ENCODE results near the gene BAZ1B.
A peak's percentile ranks its signal among the peaks of the same experiment; 100 is the strongest.
"Not testable (repeated sequence)": the region's sequence is repeated elsewhere in the genome, so short reads cannot be mapped to it uniquely, and the experiment has no call there.

BAZ1B gene

DNA sequence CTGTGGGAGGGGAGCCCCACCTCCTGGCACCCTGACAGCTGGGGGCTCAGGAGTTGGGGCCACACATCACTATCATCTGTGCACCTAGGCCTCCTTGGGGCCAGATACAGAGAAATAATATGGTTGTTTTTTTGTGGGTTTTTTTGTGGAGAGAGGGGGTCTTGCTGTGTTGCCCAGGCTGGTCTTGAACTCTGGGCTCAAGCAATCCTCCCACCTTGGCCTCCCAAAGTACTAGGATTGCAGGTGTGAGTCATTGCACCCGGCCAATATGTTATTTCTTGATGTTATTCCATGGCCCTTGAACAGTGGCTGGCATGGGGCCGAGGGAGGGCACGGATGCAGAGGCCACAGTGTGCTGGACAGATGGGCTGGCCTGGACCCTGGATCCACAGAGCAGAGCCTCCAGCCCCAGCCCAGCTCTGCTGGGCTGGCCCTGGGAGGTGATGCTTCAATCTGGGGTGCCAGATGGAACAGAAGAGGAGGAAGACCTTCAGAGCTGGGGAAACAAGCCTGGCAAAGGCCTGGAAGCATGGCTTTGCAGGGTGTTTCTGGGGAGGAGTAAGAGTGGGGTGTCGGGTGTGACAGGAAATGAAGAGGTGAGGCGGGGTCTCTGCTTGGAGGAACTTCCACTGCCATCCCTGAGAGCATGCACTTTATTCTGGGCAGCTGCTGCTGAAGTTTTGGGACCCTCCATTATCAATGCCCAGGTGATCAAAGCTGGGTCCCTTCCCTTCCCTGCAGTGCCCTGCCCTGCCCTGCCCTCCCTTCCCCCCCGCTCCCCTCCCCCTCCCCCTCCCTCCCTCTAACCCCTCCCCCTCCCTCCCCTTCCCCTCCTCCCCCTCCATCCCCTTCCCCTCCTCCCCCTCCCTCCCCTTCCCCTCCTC is 92.2 kb downstream of the BAZ1B start:
- no peak for DNase-seq (ENCODE audit: low read depth, low spot score)

DNA sequence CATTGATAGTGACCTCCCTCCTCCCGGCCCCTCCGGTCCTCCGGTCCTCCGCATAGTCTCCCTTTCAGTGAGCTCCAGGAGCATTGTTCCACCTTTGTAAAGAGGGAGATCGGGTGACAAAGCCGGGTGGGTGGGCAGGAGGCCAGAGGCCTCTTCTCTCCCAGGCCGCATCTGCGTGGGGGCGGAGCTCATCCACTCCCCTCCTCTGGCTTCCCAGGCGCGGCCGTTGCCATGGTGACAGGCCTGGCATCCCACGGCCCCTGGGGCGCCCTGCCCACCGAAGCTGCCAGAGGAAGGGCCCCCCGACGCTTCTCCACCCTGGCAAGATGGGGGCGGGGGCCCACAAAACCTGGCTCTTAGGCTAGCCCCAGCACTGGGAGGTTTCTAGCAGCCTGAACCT is 92.9 kb downstream of the BAZ1B start:
- no peak for DNase-seq (ENCODE audit: low read depth, low spot score)

DNA sequence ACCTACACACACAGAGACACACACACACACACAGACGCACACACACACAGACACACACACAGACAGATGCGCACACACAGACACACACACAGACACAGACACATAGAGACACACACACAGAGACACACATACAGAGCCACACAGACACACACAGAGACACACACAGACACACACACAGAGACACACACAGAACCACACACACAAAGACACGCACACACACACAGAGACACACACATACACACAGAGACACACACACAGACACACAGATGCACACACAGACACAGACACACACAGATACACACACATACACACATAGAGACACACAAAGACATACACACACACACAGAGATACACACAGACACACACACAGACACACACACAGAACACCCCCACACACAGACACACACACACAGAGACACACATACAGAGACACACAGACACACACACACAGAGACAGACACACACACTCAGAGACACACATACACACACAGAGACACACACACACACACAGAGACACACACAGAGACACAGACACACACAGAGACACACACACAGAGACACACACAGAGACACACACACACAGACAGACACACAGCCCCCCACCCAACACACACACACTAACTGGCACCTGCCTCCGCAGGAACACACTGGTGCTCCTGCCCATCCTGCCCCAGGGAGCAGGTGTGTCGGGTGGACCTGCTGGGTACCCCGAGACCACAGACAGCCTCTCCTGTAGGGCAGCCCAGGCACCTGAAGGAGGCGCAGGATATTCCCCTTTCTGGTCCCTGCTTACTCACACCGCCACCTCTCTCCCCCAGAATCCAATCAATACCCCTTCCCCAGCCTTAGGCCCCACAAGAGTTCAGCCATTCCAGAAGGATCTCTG is 93.9 kb downstream of the BAZ1B start:
- no peak for DNase-seq (ENCODE audit: low read depth, low spot score)

DNA sequence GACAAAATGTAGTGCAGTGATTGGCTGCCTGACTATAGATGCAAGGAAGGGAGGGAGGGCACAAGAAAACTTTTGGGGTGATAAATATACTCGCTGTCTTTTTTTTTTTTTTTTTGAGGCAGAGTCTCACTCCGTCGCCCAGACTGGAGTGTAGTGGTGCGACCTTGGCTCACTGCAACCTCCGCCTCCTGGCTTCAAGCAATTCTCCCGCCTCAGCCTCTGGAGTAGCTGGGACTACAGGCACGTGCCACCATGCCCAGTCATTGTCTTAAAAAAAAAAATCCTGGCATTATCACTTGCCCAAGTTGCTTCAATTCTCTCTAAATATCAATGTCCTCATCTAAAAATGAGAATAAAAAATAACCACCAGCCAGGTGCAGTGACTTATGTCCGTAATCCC is 96.1 kb downstream of the BAZ1B start:
- DNase-seq (ENCODE audit: low read depth, low spot score), result no peak

DNA sequence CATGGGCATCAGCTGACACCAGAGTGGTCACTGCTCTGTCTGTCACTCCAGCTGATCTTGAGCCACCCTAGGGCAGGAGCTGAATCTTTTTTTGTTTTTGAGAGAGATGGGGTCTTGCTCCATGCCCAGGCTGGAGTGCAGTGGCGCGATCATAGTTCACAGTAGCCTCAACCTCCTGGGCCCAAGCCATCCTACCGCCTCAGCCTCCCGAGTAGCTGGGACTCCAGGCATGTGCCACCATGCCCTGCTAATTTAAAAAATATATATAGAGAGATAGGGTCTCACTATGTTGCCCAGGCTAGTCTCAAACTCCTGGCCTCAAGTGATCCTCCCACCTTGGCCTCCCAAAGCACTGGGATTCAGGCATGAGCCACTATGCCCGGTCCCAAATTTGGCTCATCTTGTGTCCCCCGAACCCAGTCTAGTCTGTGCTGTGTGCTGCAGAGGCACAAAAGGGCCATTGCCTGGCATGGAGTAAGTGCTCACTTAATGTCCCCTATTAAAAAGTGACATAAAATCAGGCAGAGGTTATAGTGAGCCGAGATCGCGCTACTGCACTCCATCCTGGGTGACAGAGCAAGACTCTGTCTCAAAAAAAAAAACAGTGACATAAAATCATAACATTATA is 96.6 kb downstream of the BAZ1B start:
- no peak for DNase-seq (ENCODE audit: low read depth, low spot score)

DNA sequence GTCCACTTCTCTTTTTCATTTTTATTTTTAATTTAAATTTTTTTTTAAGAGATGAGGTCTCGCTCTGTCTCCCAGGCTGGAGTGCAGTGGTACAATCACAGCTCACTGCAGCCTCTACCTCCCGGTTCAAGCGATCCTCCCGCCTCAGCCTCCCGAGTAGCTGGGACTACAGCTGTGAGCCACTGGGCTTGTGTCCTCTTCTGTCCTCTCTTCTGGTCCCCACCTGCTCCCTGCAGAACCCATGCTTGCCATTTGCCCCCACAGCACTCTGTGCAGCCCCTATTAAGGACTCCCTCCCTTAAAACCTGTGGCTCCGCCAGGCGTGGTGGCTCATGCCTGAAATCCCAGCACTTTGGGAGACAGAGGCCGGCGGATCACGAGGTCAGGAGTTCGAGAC is 97.6 kb downstream of the BAZ1B start:
- no peak for DNase-seq (ENCODE audit: low read depth, low spot score)

DNA sequence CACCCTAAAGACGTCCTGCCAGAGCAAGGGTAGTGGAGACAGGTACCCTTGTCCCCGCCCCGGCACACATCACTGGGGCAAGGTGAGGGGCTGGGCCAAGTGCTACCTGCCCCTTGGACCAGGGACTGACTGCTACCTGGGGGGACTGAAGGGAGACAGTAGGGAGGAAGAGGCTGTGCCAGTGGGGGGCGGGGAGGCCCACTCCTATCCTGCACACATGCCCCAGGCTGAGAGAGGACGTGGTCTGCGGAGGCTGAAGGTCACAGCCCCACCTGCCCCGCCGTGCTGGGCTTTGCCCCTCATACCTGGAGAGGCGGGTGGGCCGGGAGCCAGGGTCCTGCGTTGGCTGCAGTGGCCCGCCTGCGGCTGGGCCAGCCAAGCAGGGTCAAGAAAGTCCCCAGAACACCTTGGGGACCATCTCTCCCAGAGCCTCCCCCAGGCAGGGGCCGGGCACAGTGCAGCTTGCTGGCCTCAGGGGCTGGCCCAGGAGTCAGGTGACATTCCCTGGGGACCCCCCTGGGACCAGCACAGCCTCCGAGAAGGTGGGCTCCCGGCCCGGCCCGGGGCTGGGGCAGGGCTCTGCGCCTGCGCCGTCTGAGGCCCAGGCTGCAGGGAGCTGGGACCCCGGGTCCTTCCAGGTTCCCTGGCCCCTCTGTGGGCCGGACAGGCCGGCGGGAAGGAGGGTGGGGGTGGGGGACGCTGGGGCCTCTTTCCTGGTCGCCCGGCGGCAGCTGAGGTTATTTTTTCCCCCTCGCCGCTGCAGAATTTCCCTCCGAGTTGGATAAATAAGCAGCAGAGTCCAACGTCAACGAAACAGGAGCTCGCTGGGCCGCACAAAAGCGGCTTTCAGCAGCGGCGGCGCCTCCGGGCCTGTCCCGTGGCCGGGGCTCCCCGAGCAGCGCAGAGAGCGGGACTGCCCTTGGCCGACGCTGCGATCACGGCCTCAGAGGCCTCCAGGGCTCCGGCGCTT is 98.3 kb downstream of the BAZ1B start:
- no peak for DNase-seq (ENCODE audit: low read depth, low spot score)

DNA sequence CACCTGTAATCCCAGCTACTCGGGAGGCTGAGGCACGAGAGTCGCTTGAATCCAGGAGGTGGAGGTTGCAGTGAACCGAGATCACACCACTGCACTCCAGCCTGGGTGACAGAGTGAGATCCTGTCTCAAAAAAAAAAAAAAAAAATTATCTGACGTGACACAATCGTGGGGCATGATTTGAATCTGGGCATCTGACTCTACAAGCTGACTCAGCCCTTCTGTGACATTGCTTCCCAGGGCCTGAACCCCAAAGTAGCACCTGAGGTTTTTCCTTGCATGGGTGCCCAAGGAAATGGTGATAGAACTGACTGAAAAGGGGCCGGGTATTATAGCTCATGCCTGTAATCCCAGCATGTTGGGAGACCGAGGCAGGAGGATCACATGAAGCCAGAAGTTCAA is 101.5 kb downstream of the BAZ1B start:
- DNase-seq (ENCODE audit: low read depth, low spot score), result not testable (repeated sequence)

DNA sequence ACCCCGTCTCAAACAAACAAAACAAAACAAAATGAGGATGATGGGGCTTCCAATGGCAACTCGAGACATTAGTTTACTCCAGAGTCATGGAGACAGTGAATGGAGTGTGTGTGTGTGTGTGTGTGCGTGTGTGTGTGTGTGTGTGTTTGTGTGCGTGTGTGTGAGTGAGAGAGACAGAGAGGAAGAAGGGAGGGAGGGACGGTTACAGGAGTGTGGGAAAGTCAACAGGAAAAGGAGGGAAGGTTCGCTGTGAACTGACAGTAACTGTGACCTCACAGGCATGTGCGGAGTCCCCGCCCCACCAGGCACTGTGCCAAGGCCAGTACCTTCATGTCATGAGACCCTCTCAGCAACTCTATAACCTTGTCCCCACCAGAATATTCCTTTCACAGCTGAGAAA is 102.1 kb downstream of the BAZ1B start:
- DNase-seq (ENCODE audit: low read depth, low spot score), result peak; percentile 65

DNA sequence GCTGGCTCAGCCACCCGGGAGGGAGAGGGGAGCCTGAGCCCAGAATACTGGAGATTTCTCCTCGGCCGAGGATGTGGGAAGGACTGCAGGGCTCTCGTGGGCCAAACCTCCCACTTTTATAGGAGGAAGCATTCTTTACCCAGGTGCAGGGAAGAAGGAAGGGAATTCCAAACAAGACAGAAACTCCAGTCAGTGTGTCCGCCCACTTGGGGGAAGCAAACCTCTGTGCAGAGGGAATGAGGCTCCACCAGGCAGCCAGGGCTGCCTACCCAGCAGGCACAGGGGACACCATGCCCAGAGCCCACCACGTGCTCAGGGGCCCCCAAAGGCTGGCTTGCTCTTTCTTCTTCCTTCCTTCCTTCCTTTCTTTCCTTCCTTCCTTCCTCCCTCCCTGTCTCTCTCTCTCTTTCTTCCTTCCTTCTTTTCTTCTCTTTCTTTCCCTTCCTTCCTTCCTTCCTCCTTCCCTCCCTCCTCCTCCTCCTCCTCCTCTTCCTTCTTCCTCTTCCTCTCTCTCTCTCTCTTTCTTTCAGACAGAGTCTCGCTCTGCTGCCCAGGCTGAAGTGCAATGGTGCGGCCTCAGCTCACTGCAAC is 103.9 kb downstream of the BAZ1B start:
- DNase-seq (ENCODE audit: low read depth, low spot score), result no peak

DNA sequence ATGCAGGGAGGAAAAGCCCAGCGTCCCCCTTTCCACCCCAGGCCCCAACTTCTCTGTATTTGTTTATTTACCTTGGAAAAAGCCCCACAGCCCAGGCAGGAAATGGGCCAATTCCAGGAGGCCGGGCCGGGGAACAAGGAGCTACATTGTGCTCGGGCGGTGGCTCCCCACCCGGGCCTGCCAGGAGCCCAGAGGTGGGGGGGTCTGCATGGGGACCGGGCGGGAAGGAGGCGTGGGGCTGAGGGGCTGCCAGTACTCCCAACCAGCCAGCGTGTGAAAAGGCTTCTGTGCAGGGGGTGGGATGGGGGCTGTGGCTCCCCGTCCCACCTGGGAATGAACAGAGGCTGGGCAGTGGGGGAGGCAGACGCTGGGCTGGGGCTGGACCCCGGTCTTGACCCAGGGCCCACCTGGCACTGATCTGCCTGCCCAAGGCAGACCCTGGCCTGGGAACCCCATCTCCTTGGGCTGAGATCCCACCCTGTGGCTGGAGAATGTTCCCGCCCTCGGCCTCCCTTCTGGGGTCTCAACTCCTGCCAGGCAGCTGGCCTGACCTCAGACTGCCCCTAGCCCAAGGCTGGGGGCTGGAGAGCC is 111.5 kb downstream of the BAZ1B start:
- not testable (repeated sequence) for DNase-seq (ENCODE audit: low read depth, low spot score)

DNA sequence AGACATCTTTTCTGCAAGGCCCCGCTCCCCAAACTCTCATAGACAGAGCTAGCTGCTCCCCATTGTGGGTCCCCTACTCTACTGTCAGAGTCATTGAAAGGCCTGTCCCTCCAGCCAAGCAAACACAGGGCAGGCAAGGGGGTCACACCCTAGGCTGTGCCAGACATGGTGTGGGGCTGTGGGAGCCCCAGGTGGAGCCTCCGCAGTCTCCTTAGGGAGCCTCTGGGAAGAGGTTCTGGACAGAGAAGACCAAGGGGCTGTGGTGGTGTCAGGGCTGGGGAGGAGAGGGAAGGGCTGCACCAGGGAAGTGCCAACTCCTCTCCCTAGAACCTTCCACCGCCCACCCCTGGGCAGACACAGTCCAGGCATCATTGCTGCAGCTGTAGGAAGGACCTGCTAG is 117.2 kb downstream of the BAZ1B start:
- DNase-seq (ENCODE audit: low read depth, low spot score), result not testable (repeated sequence)

DNA sequence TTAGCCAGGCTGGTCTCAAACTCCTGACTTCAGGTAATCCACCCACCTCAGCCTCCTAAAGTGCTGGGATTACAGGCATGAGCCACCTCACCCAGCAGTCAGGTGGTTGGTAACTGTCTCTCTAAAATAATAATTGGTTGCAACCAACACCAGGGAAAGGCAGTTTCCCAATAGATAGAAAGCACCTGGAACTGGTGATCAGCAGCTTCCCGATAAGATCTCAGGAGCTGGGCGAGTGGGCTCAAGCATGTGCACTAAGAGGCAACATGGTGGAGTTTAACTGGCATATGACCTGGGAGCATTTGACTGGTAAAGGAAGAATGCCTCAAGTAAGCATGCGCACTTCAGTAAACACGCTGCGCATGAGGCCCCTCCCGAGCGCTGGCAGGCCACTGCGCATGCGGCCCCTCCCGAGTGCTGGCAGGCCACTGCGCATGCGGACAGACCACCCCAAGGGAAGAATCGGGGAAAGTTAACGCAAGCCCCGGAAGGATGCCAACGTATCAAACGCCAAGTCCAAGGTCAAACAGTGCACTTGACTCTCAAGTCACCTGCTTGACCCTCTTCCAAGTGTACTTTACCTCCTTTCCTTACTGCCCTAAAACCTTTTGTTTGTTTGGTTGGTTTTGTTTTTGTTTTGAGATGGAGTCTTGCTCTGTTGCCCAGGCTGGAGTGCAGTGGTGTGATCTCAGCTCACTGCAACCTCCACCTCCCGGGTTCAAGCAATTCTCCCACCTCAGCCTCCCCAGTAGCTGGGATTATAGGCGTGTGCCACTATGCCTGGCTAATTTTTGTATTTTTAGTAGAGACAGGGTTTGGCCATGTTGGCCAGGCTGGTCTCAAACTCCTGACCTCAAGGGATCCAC is 122.7 kb downstream of the BAZ1B start:
- DNase-seq (ENCODE audit: low read depth, low spot score), result peak; percentile 38

DNA sequence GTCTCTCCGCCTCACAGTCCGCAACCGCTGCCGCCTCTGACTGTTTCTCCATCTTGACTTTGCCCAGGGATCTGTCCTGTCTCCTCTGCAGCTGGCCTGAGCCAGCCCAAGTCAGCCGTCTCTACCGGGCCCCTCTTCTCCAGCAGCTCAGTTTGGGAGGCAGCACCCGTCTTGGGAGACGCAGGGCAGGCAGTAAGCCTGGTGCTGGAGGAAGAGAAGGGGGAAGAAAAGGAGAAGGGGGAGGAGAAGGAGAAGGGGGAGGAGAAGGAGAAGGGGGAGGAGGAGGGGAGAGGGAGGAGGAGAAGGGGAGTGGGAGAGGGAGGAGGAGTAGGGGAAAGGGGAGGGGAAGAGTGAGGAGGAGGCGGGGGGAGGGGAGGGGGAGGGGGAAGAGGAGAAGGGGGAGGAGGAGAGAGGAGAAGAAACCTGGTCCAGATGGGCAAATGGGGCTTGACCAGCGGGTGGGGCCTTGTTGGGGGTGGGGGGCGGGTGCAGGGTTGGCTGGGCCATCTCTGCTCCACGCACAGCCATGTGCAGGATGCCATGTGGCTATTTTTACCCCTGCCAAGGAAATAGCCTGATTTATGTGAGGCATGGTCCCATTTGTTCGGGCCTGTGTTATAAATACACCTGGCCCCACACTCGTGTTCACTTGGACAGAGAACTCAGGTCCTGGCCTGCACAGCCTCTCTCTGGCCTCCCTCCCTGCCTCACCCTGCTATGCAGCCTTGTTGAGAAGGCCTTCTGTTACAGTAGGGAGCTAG is 124.4 kb downstream of the BAZ1B start:
- DNase-seq (ENCODE audit: low read depth, low spot score), result no peak

DNA sequence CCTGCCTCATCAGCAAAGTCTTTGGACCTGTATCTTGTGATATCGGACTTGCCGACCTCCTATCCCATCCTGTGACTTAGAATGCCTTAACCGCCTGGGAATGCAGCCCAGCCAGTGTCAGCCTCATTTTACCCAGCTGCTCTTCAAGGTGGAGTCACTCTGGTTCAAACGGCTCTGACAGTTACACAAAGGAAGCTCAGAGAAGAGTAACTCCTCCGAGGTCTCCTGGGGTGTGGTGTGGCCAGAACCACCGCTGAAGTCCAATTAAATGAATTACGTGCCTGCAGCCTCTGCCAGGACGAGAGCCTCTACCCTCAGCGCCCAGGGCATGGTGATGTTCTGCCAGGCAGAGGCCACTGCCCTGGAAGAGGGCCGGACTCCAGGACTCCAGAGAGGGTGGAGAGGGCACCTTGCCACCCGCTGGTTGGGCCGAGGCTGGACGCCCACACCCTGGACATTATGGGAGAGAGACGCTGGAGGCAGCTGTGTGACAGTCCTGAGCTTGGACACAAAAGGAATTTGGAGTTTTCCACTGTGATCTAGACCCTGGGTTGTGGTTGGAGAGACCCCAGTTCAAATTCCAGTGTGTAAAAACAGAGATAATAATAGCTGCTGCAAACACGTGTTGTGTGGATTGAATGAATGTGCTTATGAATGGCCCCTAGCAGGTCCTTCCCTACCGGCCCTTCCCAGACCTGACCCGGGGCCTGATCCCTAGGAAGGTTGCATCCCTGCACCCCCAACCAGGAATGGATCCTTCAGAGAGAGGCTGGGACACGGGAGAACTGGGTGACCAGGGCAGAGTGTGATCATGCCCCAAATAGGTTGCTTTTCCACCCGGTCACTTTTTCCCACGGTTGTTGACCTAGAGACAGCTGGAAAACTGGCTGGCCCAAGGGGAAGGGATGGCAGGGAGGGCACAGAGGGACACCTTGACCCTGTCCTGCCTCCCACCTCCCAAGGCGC is 126.3 kb downstream of the BAZ1B start:
- no peak for DNase-seq (ENCODE audit: low read depth, low spot score)

DNA sequence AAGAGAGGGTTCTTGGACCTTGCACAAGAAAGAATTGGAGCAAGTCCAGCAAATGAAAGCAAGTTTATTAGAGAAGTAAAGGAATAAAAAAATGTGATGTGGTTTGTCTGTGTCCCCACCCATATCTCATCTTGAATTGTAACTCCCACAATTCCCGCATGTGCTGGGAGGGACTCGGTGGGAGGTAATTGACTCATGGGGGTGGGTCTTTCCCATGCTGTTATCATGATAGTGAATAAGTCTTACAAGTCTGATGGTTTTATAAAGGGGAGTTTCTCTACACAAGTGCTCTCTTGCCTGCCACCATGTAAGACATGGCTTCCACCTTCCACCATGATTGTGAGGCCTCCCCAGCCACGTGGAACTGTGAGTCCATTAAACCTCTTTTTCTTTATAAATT is 127.7 kb downstream of the BAZ1B start:
- no peak for DNase-seq (ENCODE audit: low read depth, low spot score)

DNA sequence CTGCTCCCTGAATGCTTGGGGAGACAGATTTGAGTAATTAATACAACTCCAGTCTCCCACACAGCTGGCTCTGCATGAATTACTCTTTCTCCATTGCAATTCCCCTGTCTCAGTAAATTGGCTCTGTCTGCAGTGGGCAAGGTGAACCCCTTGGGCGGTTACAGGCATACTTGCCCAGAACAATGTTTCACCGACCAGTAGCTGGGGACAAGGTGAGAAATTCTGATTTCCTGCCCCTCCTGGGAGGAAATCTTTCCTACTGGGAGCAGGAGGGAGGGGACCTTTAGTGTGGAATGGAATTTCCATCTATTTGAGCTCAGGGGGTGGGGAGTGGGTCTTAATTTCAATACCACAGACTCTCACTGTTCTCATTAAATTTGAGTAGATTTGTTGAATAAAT is 130.7 kb downstream of the BAZ1B start:
- DNase-seq (ENCODE audit: low read depth, low spot score), result no peak

All from brain pericyte (primary cell).